GM21619 (cell line): ENCODE measurements around the gene COMMD7.

Experiments used
- ATAC-seq: cut with Tn5 transposase; IDR thresholded peaks from one replicate; pipeline ENCODE4 v1.9.1; 2021; ENCODE audit not compliant: unreplicated experiment

The COMMD7 gene

GRCh38 chr20:32682508-32682987 is 60.7 kb downstream of the COMMD7 start:
- no peak for ATAC-seq

DNA sequence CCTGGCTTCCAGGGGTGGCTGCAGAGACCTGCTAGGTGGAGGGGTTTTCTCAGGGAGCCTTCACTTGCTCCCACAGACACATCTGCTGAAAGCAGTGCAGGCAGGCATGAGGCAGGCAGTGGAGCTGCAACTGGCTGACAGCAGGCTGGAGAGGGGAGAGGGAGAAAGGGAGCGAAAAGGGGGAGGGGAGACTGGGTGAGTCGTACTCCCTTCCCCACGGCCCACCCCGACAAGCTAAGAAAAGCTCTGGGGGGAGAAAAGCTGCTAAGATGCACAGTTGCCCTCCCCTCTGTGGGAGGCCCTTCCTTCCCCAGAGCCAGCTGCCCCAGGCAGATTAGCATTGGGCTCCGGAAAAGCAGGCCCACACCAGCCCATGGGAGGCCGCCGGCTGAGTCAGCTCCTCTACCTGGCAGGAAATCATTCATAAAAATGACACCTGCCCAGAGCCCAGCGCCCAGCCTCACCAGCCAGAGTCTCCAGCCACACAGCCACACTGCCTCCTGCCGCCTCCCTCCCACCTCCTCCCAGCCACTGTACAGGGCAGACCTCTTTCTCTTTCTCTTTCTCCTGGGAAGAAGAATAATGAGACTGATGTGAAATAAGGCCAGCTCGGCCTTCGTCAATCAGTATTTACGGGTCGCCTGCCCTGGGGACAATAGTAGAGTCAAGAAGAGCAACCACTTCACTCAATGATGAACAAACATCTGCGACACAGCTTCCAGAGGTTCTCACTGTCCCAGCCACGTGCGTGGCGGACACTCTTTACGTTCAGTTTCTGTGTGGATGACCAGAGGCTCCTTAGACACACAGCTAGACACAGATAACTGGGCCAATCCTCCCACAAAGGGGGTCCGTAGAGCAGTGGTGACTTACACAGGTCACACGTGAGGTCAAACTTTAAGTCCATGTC is 61.8 kb downstream of the COMMD7 start:
- no peak for ATAC-seq

GRCh38 chr20:32680544-32681174 is 62.6 kb downstream of the COMMD7 start:
- no peak for ATAC-seq

- no peak for ATAC-seq
Measured at GRCh38 chr20:32678948-32679347, 64.3 kb downstream of the COMMD7 start.

DNA sequence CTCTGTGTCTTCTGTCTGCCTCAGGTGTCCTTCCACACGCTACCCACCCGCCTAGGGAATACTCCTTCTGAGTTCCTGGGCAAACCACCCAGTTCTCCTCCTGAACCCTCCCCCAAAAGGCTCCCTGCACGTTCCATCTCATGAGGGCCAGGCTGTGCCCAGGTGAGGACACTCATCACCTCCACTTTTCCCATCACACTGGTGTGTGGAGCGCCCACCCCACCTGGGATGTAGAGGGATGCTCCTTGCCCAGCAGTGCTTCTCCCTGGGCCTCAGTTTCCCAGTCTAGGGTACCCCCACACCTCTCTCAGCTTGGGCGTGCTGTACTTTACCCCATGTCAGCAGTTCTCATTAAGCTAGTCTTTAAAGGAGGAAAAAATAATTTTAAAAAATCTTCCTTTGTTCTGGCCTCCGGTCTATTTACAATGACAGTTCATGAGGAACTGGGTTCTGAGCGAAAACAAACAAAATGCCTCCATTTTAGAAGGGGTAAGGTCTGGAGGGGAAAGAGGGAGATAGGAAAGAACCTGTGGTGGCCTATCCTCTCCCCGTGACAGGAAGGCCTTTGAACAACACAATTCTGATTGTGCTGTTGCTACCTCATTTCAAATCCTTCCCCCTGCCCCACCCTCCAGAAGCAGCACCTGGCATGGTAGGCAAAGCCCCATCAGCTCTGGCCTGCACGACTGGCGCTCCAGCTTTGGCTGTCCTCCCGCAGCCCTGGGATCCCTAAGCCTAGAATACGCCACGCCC is 67.9 kb downstream of the COMMD7 start:
- ATAC-seq: no peak

GRCh38 chr20:32674362-32674789 is 68.9 kb downstream of the COMMD7 start:
- no peak for ATAC-seq

DNA sequence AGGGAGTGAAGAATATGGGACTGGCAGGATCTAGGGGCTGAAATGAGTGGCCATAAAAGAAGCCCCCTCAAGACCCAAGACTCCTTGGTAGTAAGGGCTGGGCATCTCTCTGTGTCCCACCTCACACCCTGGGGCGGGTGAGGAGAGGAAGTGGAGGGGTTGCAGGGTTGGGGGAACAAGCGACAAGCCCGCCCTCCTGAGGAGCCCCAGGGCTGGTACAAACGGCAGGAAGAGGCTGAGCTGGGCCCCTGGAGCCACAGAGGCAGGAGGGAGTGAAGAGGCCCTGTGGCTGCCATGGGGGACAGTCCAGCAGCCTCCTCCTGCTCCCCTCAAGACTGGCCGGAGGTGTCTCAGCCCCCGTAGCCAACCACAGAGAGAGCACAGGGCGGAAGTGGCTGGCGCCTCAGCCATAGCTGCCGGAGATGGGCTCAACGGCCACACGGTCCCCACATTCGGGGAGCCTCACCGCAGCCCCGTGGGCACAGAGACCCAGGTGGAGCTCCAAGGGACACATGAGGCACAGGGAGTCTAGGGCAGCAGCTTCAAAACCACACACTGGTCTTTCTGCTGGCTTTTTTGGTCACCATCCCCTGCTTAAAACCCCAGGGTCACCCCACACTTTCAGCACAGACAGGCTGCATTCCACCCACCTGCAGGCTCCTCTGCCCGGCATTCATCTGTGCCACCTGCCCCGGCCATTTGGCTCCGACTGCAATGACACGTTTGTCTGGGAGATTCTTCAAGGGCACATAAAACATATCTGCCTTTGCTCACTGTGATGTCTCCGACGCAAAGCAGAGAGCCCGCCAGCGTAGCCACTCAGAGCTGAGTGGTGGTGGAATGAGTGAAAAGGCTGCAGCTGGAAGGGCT is 70.0 kb downstream of the COMMD7 start:
- peak; percentile 52 for ATAC-seq

DNA sequence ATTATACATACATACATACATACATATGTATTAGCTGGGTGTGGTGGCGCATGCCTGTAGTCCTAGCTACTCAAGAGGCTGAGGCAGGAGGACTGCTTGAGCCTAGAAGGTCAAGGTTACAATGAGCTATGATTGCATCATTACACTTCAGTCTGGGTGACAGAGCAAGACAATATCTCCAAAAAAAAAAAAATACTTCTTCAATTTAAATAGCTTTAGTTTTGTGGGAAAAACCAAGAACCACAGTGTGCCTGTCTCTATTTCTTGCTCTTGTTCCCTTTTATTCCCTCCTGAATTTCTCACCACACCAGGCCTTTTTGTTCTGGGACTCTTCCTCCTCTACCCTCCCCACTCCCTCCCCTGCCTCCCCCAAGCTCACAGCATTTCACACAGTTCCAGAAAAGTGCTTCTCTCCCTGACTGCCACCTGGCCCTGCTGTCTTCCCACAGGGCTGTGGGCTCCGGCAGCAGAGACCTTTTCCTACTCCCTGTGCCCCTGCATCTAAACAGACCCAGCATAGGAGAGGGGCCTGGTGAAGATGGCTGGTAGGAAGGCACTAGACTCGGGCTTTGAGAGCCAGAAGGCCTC is 70.8 kb downstream of the COMMD7 start:
- ATAC-seq: peak; percentile 15

- ATAC-seq: peak; percentile 47
Measured at GRCh38 chr20:32670773-32671455, 72.4 kb downstream of the COMMD7 start.

DNA sequence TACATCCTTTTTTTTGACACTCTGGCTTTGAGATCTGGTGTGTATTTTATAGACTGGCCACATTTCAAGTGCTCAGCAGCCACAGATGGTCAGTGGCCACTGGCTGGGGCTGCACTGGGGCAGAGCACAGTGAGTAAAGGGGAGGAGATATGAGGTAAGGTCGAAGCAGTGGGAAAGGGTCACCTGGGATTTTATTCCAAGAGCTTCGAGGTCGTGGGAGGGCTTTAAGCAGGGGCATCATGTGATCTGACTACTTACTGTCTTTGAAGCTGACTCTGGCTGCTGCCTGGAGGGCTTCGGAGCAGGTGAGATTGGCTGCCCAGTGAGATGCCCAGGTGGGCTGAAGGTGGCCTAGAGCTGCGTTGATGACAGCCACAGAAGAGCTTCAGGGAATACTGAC is 76.2 kb downstream of the COMMD7 start:
- ATAC-seq: no peak

GRCh38 chr20:32664678-32665159 is 78.5 kb downstream of the COMMD7 start:
- ATAC-seq: no peak

GRCh38 chr20:32664012-32664677 is 79.1 kb downstream of the COMMD7 start:
- ATAC-seq: no peak

GRCh38 chr20:32663335-32664011 is 79.8 kb downstream of the COMMD7 start:
- ATAC-seq: no peak

GRCh38 chr20:32661820-32662528 is 81.3 kb downstream of the COMMD7 start:
- ATAC-seq: no peak

- ATAC-seq: no peak
Measured at GRCh38 chr20:32660661-32661060, 82.6 kb downstream of the COMMD7 start.

- no peak for ATAC-seq
Measured at GRCh38 chr20:32656827-32657226, 86.4 kb downstream of the COMMD7 start.

- no peak for ATAC-seq
Measured at GRCh38 chr20:32655903-32656512, 87.3 kb downstream of the COMMD7 start.
